Lower leg skin (tissue), 3 donors: Measurements from ENCODE around the gene CENPX.

Experiments
- POLR2A ChIP-seq, 2 donors: fragments of 450-650 bp; IDR thresholded peaks; one replicate each; pipeline ENCODE4 v1.6.1; 2016 to 2017; ENCODE audit warnings: antibody characterized with exemption in 2 of 2, mild to moderate bottlenecking in 1 of 2, moderate library complexity in 1 of 2
- TF ChIP-seq, protein P1 (sequence below), 3 donors: fragments of 450-650 bp; IDR thresholded peaks; one replicate each; pipeline ENCODE4 v1.5.1; 2016; ENCODE audit warnings: antibody characterized with exemption in 3 of 3, mild to moderate bottlenecking in 3 of 3, moderate library complexity in 2 of 3

DNA sequence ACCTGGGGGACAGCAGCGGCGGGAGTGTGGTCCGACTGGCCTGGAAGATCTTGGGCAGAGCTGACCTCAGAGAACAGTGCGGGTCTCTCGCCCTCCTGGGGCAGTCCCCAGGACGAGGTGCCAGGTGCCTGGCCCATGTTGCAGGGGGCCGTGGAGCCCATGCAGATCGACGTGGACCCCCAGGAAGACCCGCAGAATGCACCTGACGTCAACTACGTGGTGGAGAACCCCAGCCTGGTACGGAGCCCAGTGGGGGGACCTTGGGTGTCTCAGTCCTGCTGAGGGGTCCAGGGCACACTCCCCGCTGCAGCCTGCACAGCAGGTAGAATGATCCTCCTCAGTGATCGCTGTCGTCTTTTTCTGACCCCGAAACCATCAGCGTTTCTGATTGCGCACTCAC is 30.5 kb upstream of the CENPX start:
- TF ChIP-seq, protein P1, sequence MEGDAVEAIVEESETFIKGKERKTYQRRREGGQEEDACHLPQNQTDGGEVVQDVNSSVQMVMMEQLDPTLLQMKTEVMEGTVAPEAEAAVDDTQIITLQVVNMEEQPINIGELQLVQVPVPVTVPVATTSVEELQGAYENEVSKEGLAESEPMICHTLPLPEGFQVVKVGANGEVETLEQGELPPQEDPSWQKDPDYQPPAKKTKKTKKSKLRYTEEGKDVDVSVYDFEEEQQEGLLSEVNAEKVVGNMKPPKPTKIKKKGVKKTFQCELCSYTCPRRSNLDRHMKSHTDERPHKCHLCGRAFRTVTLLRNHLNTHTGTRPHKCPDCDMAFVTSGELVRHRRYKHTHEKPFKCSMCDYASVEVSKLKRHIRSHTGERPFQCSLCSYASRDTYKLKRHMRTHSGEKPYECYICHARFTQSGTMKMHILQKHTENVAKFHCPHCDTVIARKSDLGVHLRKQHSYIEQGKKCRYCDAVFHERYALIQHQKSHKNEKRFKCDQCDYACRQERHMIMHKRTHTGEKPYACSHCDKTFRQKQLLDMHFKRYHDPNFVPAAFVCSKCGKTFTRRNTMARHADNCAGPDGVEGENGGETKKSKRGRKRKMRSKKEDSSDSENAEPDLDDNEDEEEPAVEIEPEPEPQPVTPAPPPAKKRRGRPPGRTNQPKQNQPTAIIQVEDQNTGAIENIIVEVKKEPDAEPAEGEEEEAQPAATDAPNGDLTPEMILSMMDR (IDR thresholded peaks at IDR 0.05) = no peak
- TF ChIP-seq POLR2A (IDR thresholded peaks at IDR 0.05) = no peak
